B cell (primary cell): Measurements from ENCODE around the gene PACRG. TPM values are rescaled to one million over a fixed set of nuclear protein-coding genes. Genes with fewer than 3 reads are reported as not detected.

Experiments used
- ATAC-seq: fragments of 200-7000 bp; cut with Tn5 transposase; one replicate; pipeline ENCODE4 v1.10.0; 2021; ENCODE audit warnings: low read depth, mild to moderate bottlenecking, moderate number of reproducible peaks, moderate library complexity
- CTCF ChIA-PET: fragments of 350-600 bp; sonication (Branson Sonifier 250); formaldehyde crosslinking; loops from one replicate; lab custom pipeline; 2021; ENCODE audit warnings: antibody characterized with exemption, inconsistent platforms; lab: Charles Lee
- POLR2A ChIA-PET: fragments of 350-600 bp; sonication (Branson Sonifier 250); formaldehyde crosslinking; loops from one replicate; lab custom pipeline; 2021; ENCODE audit warnings: antibody characterized with exemption; lab: Charles Lee
- DNase-seq: peaks from one replicate; pipeline ENCODE4 v3.0.0; 2013
- H2AFZ ChIP-seq: 2 replicates; pipeline ENCODE4 v1.6.1; 2012; ENCODE audit warnings: mild to moderate bottlenecking, low read depth, low read length; ENCODE audit not compliant: insufficient read depth, poor library complexity, severe bottlenecking
- H3K27ac ChIP-seq, 2 donors: 1 replicate in 1 of 2; 2 replicates in 1 of 2; pipeline ENCODE4 v1.5.1; 2012 to 2013; ENCODE audit warnings: low read length in 2 of 2, mild to moderate bottlenecking in 2 of 2, moderate library complexity in 1 of 2
- H3K27me3 ChIP-seq, 4 experiments: fragments of 200-600 bp in 1 of 4; sonication (generic) in 1 of 4; replicated peaks in 1 of 4; 1 replicate in 2 of 4; 2 replicates in 2 of 4; pipeline versions ENCODE4 v1.6.1 to v1.7.0; 2013 to 2016; ENCODE audit warnings: low read length in 3 of 4, mild to moderate bottlenecking in 2 of 4, mixed read lengths in 1 of 4, moderate library complexity in 1 of 4; ENCODE audit not compliant: insufficient read depth in 4 of 4, control insufficient read depth in 3 of 4; ENCODE audit errors: control extremely low read depth in 1 of 4
- H3K36me3 ChIP-seq, 2 experiments: replicated peaks in 1 of 2; 1 replicate in 1 of 2; 2 replicates in 1 of 2; pipeline versions ENCODE4 v1.6.1 to v1.7.1; 2013; ENCODE audit warnings: low read length in 1 of 2; ENCODE audit not compliant: insufficient read depth in 2 of 2, control insufficient read depth in 1 of 2; ENCODE audit errors: control extremely low read depth in 1 of 2, extremely low read depth in 1 of 2
- H3K4me1 ChIP-seq, 2 donors: fragments of 200-600 bp in 1 of 2; sonication (generic) in 1 of 2; 1 replicate in 1 of 2; 2 replicates in 1 of 2; pipeline versions ENCODE4 v1.5.1 to v1.6.1; 2013 to 2017; ENCODE audit warnings: low read length in 2 of 2; ENCODE audit not compliant: control insufficient read depth in 2 of 2, insufficient read depth in 2 of 2
- H3K4me2 ChIP-seq: replicated peaks from 2 replicates; pipeline ENCODE3; 2012; ENCODE audit warnings: mild to moderate bottlenecking, low read depth, low read length; ENCODE audit not compliant: poor library complexity, severe bottlenecking
- H3K4me3 ChIP-seq, 5 experiments: fragments of 200-600 bp in 1 of 5; sonication (generic) in 1 of 5; 1 replicate in 3 of 5; 2 replicates in 2 of 5; pipeline versions ENCODE4 v1.5.1 to v1.7.0; 2011 to 2016; ENCODE audit warnings: low read length in 4 of 5, mild to moderate bottlenecking in 4 of 5, low read depth in 2 of 5, control low read depth in 1 of 5, moderate library complexity in 1 of 5; ENCODE audit not compliant: insufficient read depth in 1 of 5; ENCODE audit errors: control extremely low read depth in 1 of 5, extremely low read depth in 1 of 5
- H3K79me2 ChIP-seq: fragments of 200-600 bp; sonication (generic); one replicate; pipeline ENCODE4 v1.6.0; 2016; ENCODE audit warnings: low read length; ENCODE audit not compliant: control insufficient read depth, insufficient read depth
- H3K9ac ChIP-seq: fragments of 200-600 bp; sonication (generic); 2 replicates; pipeline ENCODE4 v1.6.1; 2017; ENCODE audit warnings: mild to moderate bottlenecking, low read length, moderate library complexity
- H3K9me3 ChIP-seq, 3 donors: one replicate each; pipeline versions ENCODE4 v1.6.1 to v1.7.1; 2013; ENCODE audit warnings: low read length in 2 of 3; ENCODE audit not compliant: control insufficient read depth in 2 of 3, insufficient read depth in 1 of 3; ENCODE audit errors: control extremely low read depth in 1 of 3
- H4K20me1 ChIP-seq: 2 replicates; pipeline ENCODE4 v1.6.0; 2012; ENCODE audit warnings: mild to moderate bottlenecking, low read length; ENCODE audit not compliant: insufficient read depth, control insufficient read depth, poor library complexity, severe bottlenecking
- H3K27ac Mint-ChIP-seq: one replicate; pipeline ENCODE4 v1.8.0; 2021; ENCODE audit warnings: mixed read lengths
- H3K27me3 Mint-ChIP-seq: one replicate; pipeline ENCODE4 v1.8.0; 2021; ENCODE audit warnings: mixed read lengths
- H3K4me1 Mint-ChIP-seq: one replicate; pipeline ENCODE4 v1.8.0; 2021; ENCODE audit warnings: mixed read lengths
- H3K4me3 Mint-ChIP-seq: one replicate; pipeline ENCODE4 v1.8.0; 2021; ENCODE audit warnings: mixed read lengths
- H3K9me3 Mint-ChIP-seq: one replicate; pipeline ENCODE4 v1.8.0; 2022; ENCODE audit warnings: mixed read lengths; ENCODE audit not compliant: insufficient read depth
- EZH2 ChIP-seq: IDR thresholded peaks from 2 replicates; pipeline ENCODE4 v1.6.1; 2012; ENCODE audit warnings: borderline replicate concordance, low read depth, mild to moderate bottlenecking, moderate library complexity, low read length; ENCODE audit not compliant: insufficient read depth, poor library complexity, severe bottlenecking
- WGBS: methylation state at CpG from one replicate; pipeline ENCODE4 v1.1.5; 2013; ENCODE audit warnings: missing lambda C conversion rate; ENCODE audit not compliant: insufficient coverage; 5-methylcytosine and 5-hydroxymethylcytosine counted together
- intact Hi-C: fragments of 100-400 bp; cut with micrococcal nuclease; formaldehyde crosslinking; loops from one replicate; pipeline ENCODE4 v1.10.0; 2022
- polyA plus RNA-seq: library from polyadenylated mRNA; depleted of rRNA; stranded (reverse); fragments of >200 nt; gene quantifications from 2 replicates; pipeline ENCODE4 v1.2.3, GENCODE V29; 2012
- total RNA-seq, 2 donors: library from RNA; stranded (reverse); fragments of 120-200 nt in 1 of 2; gene quantifications; 1 replicate in 1 of 2; 2 replicates in 1 of 2; pipeline versions ENCODE4 v1.2.3 to v1.2.4, GENCODE V29; 2013 to 2022
- TF ChIP-seq, protein P1 (sequence below): fragments of 200-600 bp; IDR thresholded peaks from one replicate; pipeline ENCODE4 v1.8.0; 2022; ENCODE audit warnings: antibody characterized with exemption, mild to moderate bottlenecking

Gene PACRG
- total and polyA plus RNA-seq, 2 donors (not counting 1 experiment from before 2014, with no cell fraction given): not detected

- H2AFZ ChIP-seq: no peak overlapping the region
- no peaks in the 10 kb centered on the region for H3K9me3 ChIP-seq
- H3K27ac ChIP-seq: no peak overlapping the region
- ChIA-PET POLR2A (no interaction called here), CTCF (no interaction called here)
- no peak overlapping the region for H3K4me2 ChIP-seq
- no peaks in the 10 kb centered on the region for H3K36me3 ChIP-seq
- intact Hi-C loops: no loop called here
- Mint-ChIP-seq H3K4me1 (peaks cover 6% of the 10 kb centered on the region), H3K9me3 (no peaks in the 10 kb centered on the region), H3K27me3 (no peaks in the 10 kb centered on the region), H3K27ac (no peak overlapping the region), H3K4me3 (no peak overlapping the region)
- TF ChIP-seq, protein P1, sequence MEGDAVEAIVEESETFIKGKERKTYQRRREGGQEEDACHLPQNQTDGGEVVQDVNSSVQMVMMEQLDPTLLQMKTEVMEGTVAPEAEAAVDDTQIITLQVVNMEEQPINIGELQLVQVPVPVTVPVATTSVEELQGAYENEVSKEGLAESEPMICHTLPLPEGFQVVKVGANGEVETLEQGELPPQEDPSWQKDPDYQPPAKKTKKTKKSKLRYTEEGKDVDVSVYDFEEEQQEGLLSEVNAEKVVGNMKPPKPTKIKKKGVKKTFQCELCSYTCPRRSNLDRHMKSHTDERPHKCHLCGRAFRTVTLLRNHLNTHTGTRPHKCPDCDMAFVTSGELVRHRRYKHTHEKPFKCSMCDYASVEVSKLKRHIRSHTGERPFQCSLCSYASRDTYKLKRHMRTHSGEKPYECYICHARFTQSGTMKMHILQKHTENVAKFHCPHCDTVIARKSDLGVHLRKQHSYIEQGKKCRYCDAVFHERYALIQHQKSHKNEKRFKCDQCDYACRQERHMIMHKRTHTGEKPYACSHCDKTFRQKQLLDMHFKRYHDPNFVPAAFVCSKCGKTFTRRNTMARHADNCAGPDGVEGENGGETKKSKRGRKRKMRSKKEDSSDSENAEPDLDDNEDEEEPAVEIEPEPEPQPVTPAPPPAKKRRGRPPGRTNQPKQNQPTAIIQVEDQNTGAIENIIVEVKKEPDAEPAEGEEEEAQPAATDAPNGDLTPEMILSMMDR: no peak
- no peak for TF ChIP-seq EZH2
- DNase-seq: no peak
- no peaks in the 10 kb centered on the region for H4K20me1 ChIP-seq
- H3K79me2 ChIP-seq: no peaks in the 10 kb centered on the region
- no peak overlapping the region for H3K4me3 ChIP-seq
- H3K27me3 ChIP-seq: no peaks in the 10 kb centered on the region
- ATAC-seq: no peak
- H3K4me1 ChIP-seq: peaks cover 5 to 7% of the 10 kb centered on the region in 2 donors
- no peak overlapping the region for H3K9ac ChIP-seq
- no CpG with 5 or more reads among the region's 1 CpG for WGBS
These were observed 5.1 kb upstream of the PACRG start for GRCh38 chr6:162722633-162723032.

- Histone ChIP-seq H2AFZ (peak overlapping the region; percentile 93), H3K4me1 (peaks cover 8 to 13% of the 10 kb centered on the region in 2 donors), H3K9ac (peak overlapping the region; percentile 89), H3K27me3 (no peaks in the 10 kb centered on the region), H3K4me2 (peak overlapping the region; percentile 88), H3K79me2 (no peaks in the 10 kb centered on the region), H3K4me3 (peak overlapping the region in 4 of 5 experiments; percentile 59 to 87 (median 80)), H3K9me3 (peaks cover 0 to 3% (median 0%) of the 10 kb centered on the region in 3 donors), H4K20me1 (no peaks in the 10 kb centered on the region), H3K36me3 (no peaks in the 10 kb centered on the region), H3K27ac (peak overlapping the region in 1 of 2 donors; percentile 76)
- TF ChIP-seq EZH2: no peak
- TF ChIP-seq, protein P1: no peak
- POLR2A ChIA-PET: no interaction called here
- CTCF ChIA-PET: no interaction called here
- DNase-seq (no peak), ATAC-seq (no peak)
- H3K4me1 Mint-ChIP-seq: peaks cover 12% of the 10 kb centered on the region
- H3K27ac Mint-ChIP-seq: peak overlapping the region; percentile 91
- WGBS: 0% methylated on average over 8 of the region's 13 CpGs
- peak overlapping the region; percentile 96 for H3K4me3 Mint-ChIP-seq
- no peaks in the 10 kb centered on the region for H3K27me3 Mint-ChIP-seq
- intact Hi-C loops: loop anchor here (5.0 kb wide), 2 partner anchors 1555 to 1735 kb away; partner anchors contain the start of gene MAP3K4
- H3K9me3 Mint-ChIP-seq: no peaks in the 10 kb centered on the region
These were observed 840 bp upstream of the PACRG start for GRCh38 chr6:162726947-162727321.
